Body of pancreas (tissue), 4 donors: ENCODE data around the gene SBF2. TPM values are rescaled to one million over a fixed set of nuclear protein-coding genes. Genes with fewer than 3 reads are reported as not detected.

Experiments used
- ATAC-seq: fragments of 150-250 bp; one replicate; pipeline ENCODE4 v1.9.1; 2016
- DNase-seq, 4 donors: peaks; one replicate each; pipeline ENCODE4 v3.0.0-alpha.2; 2019
- H3K27ac ChIP-seq, 4 donors: fragments of 200-600 bp; sonication (generic); 1 replicate in 3 of 4; 2 replicates in 1 of 4; pipeline versions ENCODE4 v1.5.1 to v1.6.1; 2016 to 2019; ENCODE audit warnings: mild to moderate bottlenecking in 1 of 4, mixed read lengths in 1 of 4, moderate library complexity in 1 of 4
- H3K27me3 ChIP-seq, 2 donors: fragments of 200-600 bp; sonication (generic); one replicate each; pipeline ENCODE4 v1.6.0; 2016; ENCODE audit warnings: mild to moderate bottlenecking in 1 of 2
- H3K36me3 ChIP-seq, 2 donors: fragments of 200-600 bp; sonication (generic); replicated peaks in 1 of 2; 2 replicates each; pipeline ENCODE4 v1.5.1; 2016; ENCODE audit warnings: low read depth in 2 of 2; ENCODE audit not compliant: insufficient read depth in 1 of 2
- H3K4me1 ChIP-seq: fragments of 200-600 bp; sonication (generic); one replicate; pipeline ENCODE4 v1.6.0; 2016
- H3K4me3 ChIP-seq, 2 donors: fragments of 200-600 bp; sonication (generic); 1 replicate in 1 of 2; 2 replicates in 1 of 2; pipeline ENCODE4 v1.5.1; 2016 to 2019
- H3K9me3 ChIP-seq, 3 donors: fragments of 200-600 bp; sonication (generic); 1 replicate in 2 of 3; 2 replicates in 1 of 3; pipeline ENCODE4 v1.5.1; 2016
- POLR2A ChIP-seq, 3 donors: fragments of 450-650 bp; IDR thresholded peaks; one replicate each; pipeline ENCODE4 v1.6.1; 2016; ENCODE audit warnings: antibody characterized with exemption in 3 of 3, mild to moderate bottlenecking in 2 of 3
- WGBS, 2 donors: methylation state at CpG; one replicate each; pipeline ENCODE4 v1.1.5; 2017; 5-methylcytosine and 5-hydroxymethylcytosine counted together
- intact Hi-C: fragments of 100-400 bp; cut with DNase I; formaldehyde crosslinking; loops from one replicate; pipeline ENCODE4 v1.15.1; 2023
- small RNA-seq: library from RNA; depleted of rRNA; stranded (forward); fragments of <200 nt; gene quantifications from one replicate; pipeline ENCODE3, GENCODE V24; 2016
- total RNA-seq, 2 donors: library from RNA; depleted of rRNA; stranded (reverse); fragments of >200 nt; gene quantifications; one replicate each; pipeline ENCODE4 v1.1.0, GENCODE V29; 2016
- TF ChIP-seq, protein P1 (sequence below), 7 experiments: fragments of 450-650 bp in 4 of 7; fragments of 200-600 bp in 3 of 7; sonication (generic) in 3 of 7; IDR thresholded peaks; one replicate each; pipeline ENCODE4 v1.5.1; 2016 to 2019; ENCODE audit warnings: antibody characterized with exemption in 7 of 7

The SBF2 gene
- total RNA-seq, 2 donors from 2014 or later = 23.6 to 38.9 TPM

DNA sequence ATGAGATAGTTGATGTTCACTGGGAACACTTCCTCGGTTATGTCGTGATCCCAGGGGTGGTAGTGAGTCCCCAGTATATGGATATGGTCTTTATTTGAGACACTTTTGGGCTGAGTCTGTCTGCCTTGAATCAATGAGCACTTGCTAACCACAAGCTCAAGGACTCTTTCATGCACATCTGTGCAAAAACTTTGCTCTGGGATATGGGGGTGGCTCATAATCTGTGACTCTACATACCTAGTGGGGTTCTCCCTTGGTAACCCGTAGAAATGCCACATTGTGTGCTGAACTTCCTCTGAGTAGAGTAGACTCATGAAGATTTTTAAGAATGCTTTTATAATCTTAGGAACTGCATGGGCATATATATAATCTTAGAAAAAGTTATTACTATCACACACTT, 560.8 kb downstream of the SBF2 start:
- intact Hi-C loops = no loop called here
- Histone ChIP-seq H3K36me3 (peaks cover 0 to 2% of the 10 kb centered on the region in 2 donors), H3K27me3 (no peaks in the 10 kb centered on the region), H3K4me1 (peaks cover 17% of the 10 kb centered on the region), H3K27ac (no peak overlapping the region), H3K9me3 (no peaks in the 10 kb centered on the region), H3K4me3 (no peak overlapping the region)
- DNase-seq = no peak
- ATAC-seq = no peak
- TF ChIP-seq, protein P1, sequence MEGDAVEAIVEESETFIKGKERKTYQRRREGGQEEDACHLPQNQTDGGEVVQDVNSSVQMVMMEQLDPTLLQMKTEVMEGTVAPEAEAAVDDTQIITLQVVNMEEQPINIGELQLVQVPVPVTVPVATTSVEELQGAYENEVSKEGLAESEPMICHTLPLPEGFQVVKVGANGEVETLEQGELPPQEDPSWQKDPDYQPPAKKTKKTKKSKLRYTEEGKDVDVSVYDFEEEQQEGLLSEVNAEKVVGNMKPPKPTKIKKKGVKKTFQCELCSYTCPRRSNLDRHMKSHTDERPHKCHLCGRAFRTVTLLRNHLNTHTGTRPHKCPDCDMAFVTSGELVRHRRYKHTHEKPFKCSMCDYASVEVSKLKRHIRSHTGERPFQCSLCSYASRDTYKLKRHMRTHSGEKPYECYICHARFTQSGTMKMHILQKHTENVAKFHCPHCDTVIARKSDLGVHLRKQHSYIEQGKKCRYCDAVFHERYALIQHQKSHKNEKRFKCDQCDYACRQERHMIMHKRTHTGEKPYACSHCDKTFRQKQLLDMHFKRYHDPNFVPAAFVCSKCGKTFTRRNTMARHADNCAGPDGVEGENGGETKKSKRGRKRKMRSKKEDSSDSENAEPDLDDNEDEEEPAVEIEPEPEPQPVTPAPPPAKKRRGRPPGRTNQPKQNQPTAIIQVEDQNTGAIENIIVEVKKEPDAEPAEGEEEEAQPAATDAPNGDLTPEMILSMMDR (IDR thresholded peaks at IDR 0.05) = no peak
- TF ChIP-seq POLR2A (IDR thresholded peaks at IDR 0.05) = no peak
- 96 to 97% methylated on average over 3 of the region's 3 CpGs for WGBS, 2 donors

DNA sequence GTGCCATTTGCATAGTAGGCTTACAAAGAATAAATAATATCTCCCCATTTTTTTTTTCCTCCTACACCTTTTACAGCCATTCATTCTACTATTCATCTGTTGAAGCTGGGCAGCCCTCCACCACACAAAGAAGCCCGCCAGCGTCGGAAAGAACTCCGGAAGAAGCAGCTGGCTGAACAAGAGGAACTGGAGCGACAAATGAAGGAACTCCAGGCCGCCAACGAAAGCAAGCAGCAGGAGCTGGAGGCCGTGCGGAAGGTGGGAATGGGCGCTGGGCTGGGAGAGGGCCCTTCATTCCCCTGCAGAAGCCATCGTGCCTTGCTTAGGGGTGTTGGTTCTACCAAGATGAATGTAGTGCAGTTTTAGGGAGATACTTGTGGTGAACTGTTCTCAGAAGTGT, 561.6 kb downstream of the SBF2 start:
- Histone ChIP-seq H3K4me1 (peaks cover 13% of the 10 kb centered on the region), H3K27ac (no peak overlapping the region), H3K27me3 (no peaks in the 10 kb centered on the region), H3K4me3 (no peak overlapping the region), H3K36me3 (peaks cover 0 to 2% of the 10 kb centered on the region in 2 donors), H3K9me3 (no peaks in the 10 kb centered on the region)
- ATAC-seq (no peak), DNase-seq (no peak)
- TF ChIP-seq, protein P1 (IDR thresholded peaks at IDR 0.05) = no peak
- TF ChIP-seq POLR2A (IDR thresholded peaks at IDR 0.05) = no peak
- WGBS, 2 donors = 82 to 95% methylated on average over 11 of the region's 11 CpGs
- intact Hi-C loops = no loop called here

GRCh38 chr11:9731256-9731655, 562.8 kb downstream of the SBF2 start:
- Histone ChIP-seq H3K4me1 (peaks cover 13% of the 10 kb centered on the region), H3K27me3 (no peaks in the 10 kb centered on the region), H3K36me3 (peaks cover 0 to 2% of the 10 kb centered on the region in 2 donors), H3K4me3 (no peak overlapping the region), H3K27ac (no peak overlapping the region), H3K9me3 (no peaks in the 10 kb centered on the region)
- DNase-seq (no peak), ATAC-seq (no peak)
- intact Hi-C loops = no loop called here
- no peak for TF ChIP-seq POLR2A (IDR thresholded peaks at IDR 0.05)
- 69 to 75% methylated on average over 1 of the region's 1 CpG for WGBS, 2 donors

Small RNAs within 50 kb of the gene (small RNA-seq; reads per million reads assigned to genes)
- not detected for gene AC080023.2
- gene RNU7-28P = not detected

Other genes with a start within 250 kb of the SBF2 start
- gene ADM, start 10.9 kb upstream of the SBF2 start, total RNA-seq = 10 to 100 TPM; 52.7 to 85.4 TPM
- gene AMPD3, start 161.0 kb upstream of the SBF2 start, total RNA-seq = 1 to 10 TPM; 3.6 to 9.9 TPM
- gene RNF141, start 247.0 kb upstream of the SBF2 start, total RNA-seq = 10 to 100 TPM; 20.2 to 23.1 TPM